ENCODE measurements around the gene HSP90AB1.

DNA sequence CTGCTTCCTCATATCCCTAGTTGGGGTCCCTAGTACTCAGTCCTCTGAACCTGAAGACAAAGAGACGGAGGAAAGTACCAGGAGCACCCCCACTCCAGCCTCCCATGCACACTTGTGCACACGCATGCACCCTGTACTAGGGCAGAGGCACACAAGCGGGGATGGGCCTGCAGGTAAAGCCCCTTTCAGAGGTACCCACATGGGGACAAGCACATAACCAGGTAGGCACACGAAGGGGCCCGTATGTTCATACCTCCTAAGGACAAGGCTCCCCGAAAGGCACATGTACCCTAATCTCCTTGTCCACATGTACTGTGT, 24.5 kb downstream of the HSP90AB1 start:
- no peak for TF ChIP-seq CTCF (IDR thresholded peaks at IDR 0.05)
- no peak for TF ChIP-seq EP300 (IDR thresholded peaks at IDR 0.05)
- no peak for TF ChIP-seq POLR2AphosphoS5 (IDR thresholded peaks at IDR 0.05)

Data from esophagus muscularis mucosa (tissue), 4 donors.